ENCODE results near the gene NIT2. TPM values are rescaled to one million over a fixed set of nuclear protein-coding genes. Genes with fewer than 3 reads are reported as not detected.

NIT2 gene
- total and polyA plus RNA-seq, 9 of the 15 experiments (the other 6 are each of a cell fraction or from before 2014, with no cell fraction given), result 11.4 to 62.2 (median 22.1) TPM

DNA sequence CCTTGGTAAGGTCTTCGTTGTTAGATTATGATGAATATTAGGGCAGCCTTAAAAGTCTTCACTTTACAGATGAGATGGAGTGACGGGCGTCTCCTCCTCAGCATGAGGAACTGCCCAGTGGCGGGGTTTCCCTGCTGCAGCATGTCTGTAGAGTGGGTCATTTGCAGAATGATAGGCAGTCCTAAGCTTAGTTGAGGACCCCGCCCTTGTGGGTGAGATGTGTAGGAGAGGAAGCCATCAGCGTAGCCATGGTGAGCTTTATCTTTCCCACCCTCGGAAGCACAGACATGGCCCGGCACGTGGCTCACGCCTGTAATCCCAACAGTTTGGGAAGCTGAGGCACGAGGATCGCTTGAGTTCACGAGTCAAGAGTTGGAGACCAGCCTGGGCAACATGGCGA is 877 bp downstream of the NIT2 start (continued):
- TF ChIP-seq, protein P1, sequence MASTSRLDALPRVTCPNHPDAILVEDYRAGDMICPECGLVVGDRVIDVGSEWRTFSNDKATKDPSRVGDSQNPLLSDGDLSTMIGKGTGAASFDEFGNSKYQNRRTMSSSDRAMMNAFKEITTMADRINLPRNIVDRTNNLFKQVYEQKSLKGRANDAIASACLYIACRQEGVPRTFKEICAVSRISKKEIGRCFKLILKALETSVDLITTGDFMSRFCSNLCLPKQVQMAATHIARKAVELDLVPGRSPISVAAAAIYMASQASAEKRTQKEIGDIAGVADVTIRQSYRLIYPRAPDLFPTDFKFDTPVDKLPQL (IDR thresholded peaks at IDR 0.05; ENCODE audit: extremely low read depth, insufficient read length), result no peak
- TF ChIP-seq RAD51 (IDR thresholded peaks at IDR 0.05; ENCODE audit: borderline replicate concordance, low read depth) (peak; percentile 41; the same call in 1 of the 2 replicates), POLR2AphosphoS5 (IDR thresholded peaks at IDR 0.05; ENCODE audit: control insufficient read depth, insufficient read depth, low read depth, low read length) (0 out of 2 replicates have a peak, but pooled peaks have one; percentile 25), BRD9 (IDR thresholded peaks at IDR 0.05; ENCODE audit: low read depth, partially characterized antibody) (no peak), ZNF140 (CRISPR knock-in tag; IDR thresholded peaks at IDR 0.05) (no peak), CBX8 (IDR thresholded peaks at IDR 0.05; ENCODE audit: borderline replicate concordance, extremely low read depth, low read depth, low read length, poor library complexity, severe bottlenecking) (no peak), ZNF212 (CRISPR knock-in tag; IDR thresholded peaks at IDR 0.05) (no peak), FOXA3 (CRISPR knock-in tag; conservative IDR thresholded peaks at IDR 0.05 in 1 of 2, IDR thresholded peaks at IDR 0.05 in 1 of 2) (no peak), ZNF41 (CRISPR knock-in tag; conservative IDR thresholded peaks at IDR 0.05) (no peak), HMG20A (CRISPR knock-in tag; conservative IDR thresholded peaks at IDR 0.05) (no peak), ZNF347 (CRISPR knock-in tag; IDR thresholded peaks at IDR 0.05; ENCODE audit: low read depth) (no peak), ILF3 (IDR thresholded peaks at IDR 0.05; ENCODE audit: borderline replicate concordance) (no peak), MCM2 (IDR thresholded peaks at IDR 0.05; ENCODE audit: low read depth) (no peak), GTF2F1 (IDR thresholded peaks at IDR 0.05; ENCODE audit: low read depth, low read length) (no peak)
- TF ChIP-seq, protein P2, sequence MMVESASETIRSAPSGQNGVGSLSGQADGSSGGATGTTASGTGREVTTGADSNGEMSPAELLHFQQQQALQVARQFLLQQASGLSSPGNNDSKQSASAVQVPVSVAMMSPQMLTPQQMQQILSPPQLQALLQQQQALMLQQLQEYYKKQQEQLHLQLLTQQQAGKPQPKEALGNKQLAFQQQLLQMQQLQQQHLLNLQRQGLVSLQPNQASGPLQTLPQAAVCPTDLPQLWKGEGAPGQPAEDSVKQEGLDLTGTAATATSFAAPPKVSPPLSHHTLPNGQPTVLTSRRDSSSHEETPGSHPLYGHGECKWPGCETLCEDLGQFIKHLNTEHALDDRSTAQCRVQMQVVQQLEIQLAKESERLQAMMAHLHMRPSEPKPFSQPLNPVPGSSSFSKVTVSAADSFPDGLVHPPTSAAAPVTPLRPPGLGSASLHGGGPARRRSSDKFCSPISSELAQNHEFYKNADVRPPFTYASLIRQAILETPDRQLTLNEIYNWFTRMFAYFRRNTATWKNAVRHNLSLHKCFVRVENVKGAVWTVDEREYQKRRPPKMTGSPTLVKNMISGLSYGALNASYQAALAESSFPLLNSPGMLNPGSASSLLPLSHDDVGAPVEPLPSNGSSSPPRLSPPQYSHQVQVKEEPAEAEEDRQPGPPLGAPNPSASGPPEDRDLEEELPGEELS (CRISPR knock-in tag; IDR thresholded peaks at IDR 0.05; ENCODE audit: borderline replicate concordance), result no peak
- TF ChIP-seq, protein P3, sequence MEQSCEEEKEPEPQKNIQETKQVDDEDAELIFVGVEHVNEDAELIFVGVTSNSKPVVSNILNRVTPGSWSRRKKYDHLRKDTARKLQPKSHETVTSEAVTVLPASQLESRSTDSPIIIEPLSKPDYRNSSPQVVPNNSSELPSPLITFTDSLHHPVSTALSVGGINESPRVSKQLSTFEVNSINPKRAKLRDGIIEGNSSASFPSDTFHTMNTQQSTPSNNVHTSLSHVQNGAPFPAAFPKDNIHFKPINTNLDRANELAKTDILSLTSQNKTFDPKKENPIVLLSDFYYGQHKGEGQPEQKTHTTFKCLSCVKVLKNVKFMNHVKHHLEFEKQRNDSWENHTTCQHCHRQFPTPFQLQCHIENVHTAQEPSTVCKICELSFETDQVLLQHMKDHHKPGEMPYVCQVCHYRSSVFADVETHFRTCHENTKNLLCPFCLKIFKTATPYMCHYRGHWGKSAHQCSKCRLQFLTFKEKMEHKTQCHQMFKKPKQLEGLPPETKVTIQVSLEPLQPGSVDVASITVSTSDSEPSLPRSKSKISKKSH (CRISPR knock-in tag; IDR thresholded peaks at IDR 0.05), result no peak
- TF ChIP-seq, protein P4, sequence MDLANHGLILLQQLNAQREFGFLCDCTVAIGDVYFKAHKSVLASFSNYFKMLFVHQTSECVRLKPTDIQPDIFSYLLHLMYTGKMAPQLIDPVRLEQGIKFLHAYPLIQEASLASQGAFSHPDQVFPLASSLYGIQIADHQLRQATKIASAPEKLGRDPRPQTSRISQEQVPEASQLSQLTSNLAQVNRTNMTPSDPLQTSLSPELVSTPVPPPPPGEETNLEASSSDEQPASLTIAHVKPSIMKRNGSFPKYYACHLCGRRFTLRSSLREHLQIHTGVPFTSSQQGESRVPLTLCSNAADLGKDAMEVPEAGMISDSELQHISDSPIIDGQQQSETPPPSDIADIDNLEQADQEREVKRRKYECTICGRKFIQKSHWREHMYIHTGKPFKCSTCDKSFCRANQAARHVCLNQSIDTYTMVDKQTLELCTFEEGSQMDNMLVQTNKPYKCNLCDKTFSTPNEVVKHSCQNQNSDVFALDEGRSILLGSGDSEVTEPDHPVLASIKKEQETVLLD (IDR thresholded peaks at IDR 0.05), result 0 out of 2 replicates have a peak, but pooled peaks have one; percentile 23
- TF ChIP-seq, protein P5, sequence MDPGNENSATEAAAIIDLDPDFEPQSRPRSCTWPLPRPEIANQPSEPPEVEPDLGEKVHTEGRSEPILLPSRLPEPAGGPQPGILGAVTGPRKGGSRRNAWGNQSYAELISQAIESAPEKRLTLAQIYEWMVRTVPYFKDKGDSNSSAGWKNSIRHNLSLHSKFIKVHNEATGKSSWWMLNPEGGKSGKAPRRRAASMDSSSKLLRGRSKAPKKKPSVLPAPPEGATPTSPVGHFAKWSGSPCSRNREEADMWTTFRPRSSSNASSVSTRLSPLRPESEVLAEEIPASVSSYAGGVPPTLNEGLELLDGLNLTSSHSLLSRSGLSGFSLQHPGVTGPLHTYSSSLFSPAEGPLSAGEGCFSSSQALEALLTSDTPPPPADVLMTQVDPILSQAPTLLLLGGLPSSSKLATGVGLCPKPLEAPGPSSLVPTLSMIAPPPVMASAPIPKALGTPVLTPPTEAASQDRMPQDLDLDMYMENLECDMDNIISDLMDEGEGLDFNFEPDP (CRISPR knock-in tag; IDR thresholded peaks at IDR 0.05), result no peak
- TF ChIP-seq, protein P6, sequence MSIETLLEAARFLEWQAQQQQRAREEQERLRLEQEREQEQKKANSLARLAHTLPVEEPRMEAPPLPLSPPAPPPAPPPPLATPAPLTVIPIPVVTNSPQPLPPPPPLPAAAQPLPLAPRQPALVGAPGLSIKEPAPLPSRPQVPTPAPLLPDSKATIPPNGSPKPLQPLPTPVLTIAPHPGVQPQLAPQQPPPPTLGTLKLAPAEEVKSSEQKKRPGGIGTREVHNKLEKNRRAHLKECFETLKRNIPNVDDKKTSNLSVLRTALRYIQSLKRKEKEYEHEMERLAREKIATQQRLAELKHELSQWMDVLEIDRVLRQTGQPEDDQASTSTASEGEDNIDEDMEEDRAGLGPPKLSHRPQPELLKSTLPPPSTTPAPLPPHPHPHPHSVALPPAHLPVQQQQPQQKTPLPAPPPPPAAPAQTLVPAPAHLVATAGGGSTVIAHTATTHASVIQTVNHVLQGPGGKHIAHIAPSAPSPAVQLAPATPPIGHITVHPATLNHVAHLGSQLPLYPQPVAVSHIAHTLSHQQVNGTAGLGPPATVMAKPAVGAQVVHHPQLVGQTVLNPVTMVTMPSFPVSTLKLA (conservative IDR thresholded peaks at IDR 0.05), result peak; percentile 81 to 83
